Lower lobe of right lung (tissue), 2 donors: ENCODE measurements around the gene CHST8. TPM values are rescaled to one million over a fixed set of nuclear protein-coding genes. Genes with fewer than 3 reads are reported as not detected.

ENCODE experiments used
- ATAC-seq, 2 donors: fragments of 200-7000 bp; cut with Tn5 transposase; one replicate each; pipeline ENCODE4 v1.9.1; 2020 to 2022; ENCODE audit warnings: mild to moderate bottlenecking in 2 of 2, moderate library complexity in 2 of 2
- DNase-seq: peaks from one replicate; pipeline ENCODE4 v3.0.0-alpha.2; 2020
- H3K27ac ChIP-seq: fragments of 200-600 bp; one replicate; pipeline ENCODE4 v1.8.0; 2022
- H3K27me3 ChIP-seq: fragments of 200-600 bp; one replicate; pipeline ENCODE4 v1.8.0; 2022; ENCODE audit warnings: low read depth
- H3K36me3 ChIP-seq: fragments of 200-600 bp; one replicate; pipeline ENCODE4 v1.8.0; 2022; ENCODE audit warnings: mild to moderate bottlenecking
- H3K4me1 ChIP-seq: fragments of 200-600 bp; one replicate; pipeline ENCODE4 v1.8.0; 2022
- H3K4me3 ChIP-seq: fragments of 200-600 bp; one replicate; pipeline ENCODE4 v1.8.0; 2022; ENCODE audit warnings: mild to moderate bottlenecking
- H3K9me3 ChIP-seq: fragments of 200-600 bp; one replicate; pipeline ENCODE4 v1.8.0; 2022
- intact Hi-C: fragments of 100-400 bp; cut with DNase I; formaldehyde crosslinking; loops from one replicate; pipeline ENCODE4 v1.11.0; 2022
- total RNA-seq: library from RNA; stranded (reverse); fragmentation: NEBNext Ultra II Directional; extraction: Animal tissue kit (Norgen Biotek cat#: 25700); gene quantifications from one replicate; pipeline ENCODE4 v1.2.1, GENCODE V29; 2021
- TF ChIP-seq, protein P1 (sequence below): fragments of 200-600 bp; IDR thresholded peaks from one replicate; pipeline ENCODE4 v1.8.0; 2022; ENCODE audit warnings: antibody characterized with exemption, mild to moderate bottlenecking
- donor health status: DM: no; HTN: yes; CAD: no; lungs with severe emphysema.

Gene CHST8
- total RNA-seq, 1 donor from 2014 or later: not detected

DNA sequence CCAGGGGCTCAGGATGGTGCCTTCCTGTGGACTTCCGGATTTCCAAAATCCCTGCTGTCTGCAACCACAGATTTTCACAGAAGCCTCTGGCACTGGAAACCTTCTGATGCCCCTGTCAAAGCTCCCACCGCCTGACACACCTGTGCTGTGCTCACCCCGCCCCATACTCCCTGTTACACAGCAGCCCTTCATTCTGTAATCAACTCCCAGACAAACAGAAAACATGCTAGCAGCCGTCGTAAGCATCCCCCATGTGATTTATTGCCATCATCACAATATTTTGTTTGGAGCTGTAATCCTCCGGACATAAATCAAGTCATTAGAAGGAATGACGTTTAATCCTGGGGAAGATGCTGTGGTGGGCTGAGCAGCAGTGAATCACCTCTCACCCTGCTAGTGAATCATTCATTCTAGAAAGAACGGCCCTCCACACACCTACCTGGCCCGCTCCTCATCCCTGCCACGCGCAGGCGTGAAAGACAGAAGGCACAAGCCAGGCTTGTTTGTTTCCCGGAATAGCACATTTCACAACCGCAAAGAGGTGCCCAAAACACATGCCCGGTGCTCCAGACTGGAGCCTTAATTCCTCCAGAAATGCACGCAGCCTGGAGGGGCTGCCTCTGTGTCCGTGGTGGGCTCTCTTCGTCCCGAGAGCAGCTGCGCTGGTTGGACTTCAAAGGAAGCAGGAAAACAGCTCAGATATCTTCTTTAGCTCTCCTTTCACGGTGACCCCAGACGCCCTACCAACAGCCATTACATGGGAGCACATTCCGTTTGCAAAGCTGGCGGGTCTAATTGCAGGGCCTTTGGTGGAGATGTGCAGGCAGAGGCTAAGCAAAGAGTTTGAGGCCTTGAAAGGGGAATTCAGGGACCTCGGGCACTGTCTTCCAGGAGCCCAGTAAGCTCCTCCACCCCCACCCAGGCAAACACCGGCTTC, 133.6 kb downstream of the CHST8 start:
- no peaks in the 10 kb centered on the region for H3K9me3 ChIP-seq
- TF ChIP-seq, protein P1, sequence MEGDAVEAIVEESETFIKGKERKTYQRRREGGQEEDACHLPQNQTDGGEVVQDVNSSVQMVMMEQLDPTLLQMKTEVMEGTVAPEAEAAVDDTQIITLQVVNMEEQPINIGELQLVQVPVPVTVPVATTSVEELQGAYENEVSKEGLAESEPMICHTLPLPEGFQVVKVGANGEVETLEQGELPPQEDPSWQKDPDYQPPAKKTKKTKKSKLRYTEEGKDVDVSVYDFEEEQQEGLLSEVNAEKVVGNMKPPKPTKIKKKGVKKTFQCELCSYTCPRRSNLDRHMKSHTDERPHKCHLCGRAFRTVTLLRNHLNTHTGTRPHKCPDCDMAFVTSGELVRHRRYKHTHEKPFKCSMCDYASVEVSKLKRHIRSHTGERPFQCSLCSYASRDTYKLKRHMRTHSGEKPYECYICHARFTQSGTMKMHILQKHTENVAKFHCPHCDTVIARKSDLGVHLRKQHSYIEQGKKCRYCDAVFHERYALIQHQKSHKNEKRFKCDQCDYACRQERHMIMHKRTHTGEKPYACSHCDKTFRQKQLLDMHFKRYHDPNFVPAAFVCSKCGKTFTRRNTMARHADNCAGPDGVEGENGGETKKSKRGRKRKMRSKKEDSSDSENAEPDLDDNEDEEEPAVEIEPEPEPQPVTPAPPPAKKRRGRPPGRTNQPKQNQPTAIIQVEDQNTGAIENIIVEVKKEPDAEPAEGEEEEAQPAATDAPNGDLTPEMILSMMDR: no peak
- H3K36me3 ChIP-seq: no peaks in the 10 kb centered on the region
- ATAC-seq (no peak), DNase-seq (no peak)
- intact Hi-C loops: no loop called here
- peaks cover 3% of the 10 kb centered on the region for H3K27me3 ChIP-seq
- no peak overlapping the region for H3K27ac ChIP-seq
- H3K4me3 ChIP-seq: no peak overlapping the region
- peaks cover 7% of the 10 kb centered on the region for H3K4me1 ChIP-seq

DNA sequence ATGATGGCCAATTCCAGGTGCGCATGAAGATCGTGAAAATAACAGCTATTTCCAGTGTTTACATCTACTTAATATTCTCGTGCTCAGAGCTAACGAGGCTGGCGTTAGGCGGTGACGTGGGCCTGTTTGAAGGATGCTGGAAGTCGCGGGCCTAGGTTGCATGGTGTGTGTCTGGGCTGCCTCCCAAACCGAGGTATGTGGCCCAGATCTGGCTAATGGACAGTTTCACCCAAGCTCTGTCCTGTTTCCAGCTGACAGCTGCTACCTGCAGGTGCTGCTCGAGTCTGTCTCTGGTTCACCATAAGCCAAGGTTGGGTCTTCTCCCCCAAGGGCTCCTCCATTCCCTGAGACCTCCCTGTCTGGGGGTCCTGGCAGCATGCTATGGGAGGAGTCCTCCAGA, 134.4 kb downstream of the CHST8 start:
- no peak for DNase-seq
- Histone ChIP-seq H3K4me3 (no peak overlapping the region), H3K27me3 (peaks cover 3% of the 10 kb centered on the region), H3K27ac (no peak overlapping the region), H3K9me3 (no peaks in the 10 kb centered on the region), H3K36me3 (no peaks in the 10 kb centered on the region), H3K4me1 (peaks cover 7% of the 10 kb centered on the region)
- intact Hi-C loops: no loop called here
- TF ChIP-seq, protein P1: no peak
- ATAC-seq: no peak

DNA sequence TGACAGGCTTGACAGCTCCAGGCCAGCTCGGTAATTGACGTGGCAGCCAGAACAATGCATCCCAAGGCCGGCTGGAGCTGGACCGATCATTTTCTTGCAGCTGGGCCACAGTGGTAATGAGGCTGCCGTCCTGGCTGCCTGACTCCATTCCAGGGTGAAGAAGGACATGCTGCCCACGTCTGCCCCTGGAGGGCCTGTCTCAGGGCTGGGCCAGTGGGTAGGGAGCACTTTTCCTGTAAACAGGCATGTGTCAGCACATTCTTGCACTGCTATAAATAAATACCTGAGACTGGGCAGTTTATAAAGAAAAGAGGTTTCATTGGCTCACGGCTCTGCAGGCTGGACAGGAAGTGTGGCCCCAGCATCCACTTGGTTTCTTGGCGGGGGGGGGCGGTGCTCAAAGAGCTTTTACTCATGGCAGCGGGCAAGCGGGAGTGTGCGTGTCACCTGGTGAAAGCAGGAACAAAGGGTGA, 136.8 kb downstream of the CHST8 start:
- Histone ChIP-seq H3K9me3 (no peaks in the 10 kb centered on the region), H3K4me3 (no peak overlapping the region), H3K27ac (no peak overlapping the region), H3K27me3 (no peaks in the 10 kb centered on the region), H3K4me1 (peaks cover 7% of the 10 kb centered on the region), H3K36me3 (no peaks in the 10 kb centered on the region)
- DNase-seq (peak; percentile 68), ATAC-seq (peak; percentile 87)
- intact Hi-C loops: no loop called here
- TF ChIP-seq, protein P1: no peak

DNA sequence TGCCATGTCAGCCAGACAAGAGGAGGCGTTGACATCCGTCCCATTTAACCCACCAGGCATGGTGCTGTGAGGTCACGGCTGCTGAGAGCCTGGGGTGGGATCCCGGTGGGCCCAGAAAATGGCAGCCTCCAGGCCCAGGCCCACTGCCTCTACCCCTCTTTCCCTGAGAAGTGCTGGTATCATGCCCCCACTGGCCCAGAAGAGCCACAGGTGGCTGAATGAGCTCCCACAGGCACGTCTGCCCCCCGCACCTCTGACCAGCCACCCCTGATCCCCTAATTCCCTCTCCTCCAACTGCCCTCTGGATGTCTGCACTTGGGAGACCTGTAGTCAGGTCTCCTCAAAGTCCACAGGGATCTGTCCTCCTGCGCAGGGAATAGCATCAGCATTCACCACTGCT, 137.6 kb downstream of the CHST8 start:
- Histone ChIP-seq H3K4me3 (no peak overlapping the region), H3K4me1 (peaks cover 7% of the 10 kb centered on the region), H3K27me3 (no peaks in the 10 kb centered on the region), H3K36me3 (no peaks in the 10 kb centered on the region), H3K27ac (no peak overlapping the region), H3K9me3 (no peaks in the 10 kb centered on the region)
- intact Hi-C loops: no loop called here
- TF ChIP-seq, protein P1: no peak
- DNase-seq (no peak), ATAC-seq (no peak)

- intact Hi-C loops: no loop called here
- Histone ChIP-seq H3K9me3 (no peaks in the 10 kb centered on the region), H3K4me3 (no peak overlapping the region), H3K4me1 (peaks cover under 1% of the 10 kb centered on the region), H3K36me3 (no peaks in the 10 kb centered on the region), H3K27ac (no peak overlapping the region), H3K27me3 (peaks cover 10% of the 10 kb centered on the region)
- DNase-seq: no peak
- ATAC-seq: no peak
- TF ChIP-seq, protein P1: no peak
Measured at GRCh38 chr19:33763633-33764371, 142.0 kb downstream of the CHST8 start.
